ENCODE data around the gene DNAJB4.

Gene DNAJB4

DNA sequence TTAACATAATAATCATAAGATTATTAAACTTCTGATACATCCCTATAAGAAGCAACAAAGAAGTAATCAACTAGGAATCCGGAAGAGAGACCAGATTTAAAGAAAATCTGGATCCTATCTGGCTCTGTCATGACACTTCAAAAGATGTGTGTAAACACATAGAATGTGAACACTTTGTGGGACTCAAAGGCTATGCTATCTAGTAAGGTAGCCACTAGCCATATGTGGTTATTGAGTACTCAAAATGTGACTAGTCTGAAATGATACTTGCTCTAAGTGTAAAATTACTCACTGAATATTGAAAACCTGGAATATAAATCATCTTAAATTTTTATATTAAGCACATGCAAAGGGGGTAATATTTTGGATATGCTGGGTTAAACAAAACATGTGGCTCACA is 34.5 kb upstream of the DNAJB4 start:
- H3K9me3 ChIP-seq (ENCODE audit: control extremely low read depth in 1 of 5, control insufficient read depth in 4 of 5, insufficient read depth in 2 of 5, low read depth in 1 of 5, low read length in 4 of 5) = no peaks in the 10 kb centered on the region
- H3K27ac ChIP-seq (ENCODE audit: insufficient read depth in 1 of 2, low read depth in 1 of 2, low read length in 2 of 2, poor library complexity in 1 of 2, severe bottlenecking in 2 of 2) = no peak overlapping the region
- DNase-seq = no peak
- CTCF ChIA-PET = interaction anchor here (1.2 kb wide), 1 partner anchor 13 kb away, joined by 4 read pairs; no protein-coding TSS in a partner anchor
- H3K36me3 ChIP-seq (ENCODE audit: control insufficient read depth in 4 of 4, insufficient read depth in 4 of 4, low read length in 3 of 4) = peaks cover 22 to 62% (median 45%) of the 10 kb centered on the region in 4 experiments
- no peaks in the 10 kb centered on the region for H3K27me3 ChIP-seq (replicated peaks in 2 of 5; ENCODE audit: control insufficient read depth in 4 of 5, insufficient read depth in 5 of 5, low read length in 4 of 5)
- H3K4me1 ChIP-seq (ENCODE audit: control extremely low read depth in 1 of 4, control insufficient read depth in 4 of 4, insufficient read depth in 4 of 4, low read length in 3 of 4) = peaks cover 0 to 4% (median 2%) of the 10 kb centered on the region in 4 experiments
- H3K4me3 ChIP-seq (ENCODE audit: control insufficient read depth in 1 of 7, extremely low read depth in 1 of 7, insufficient read depth in 4 of 7, low read depth in 2 of 7, low read length in 6 of 7) = no peak overlapping the region
- WGBS (ENCODE audit: insufficient coverage) = no CpG with 5 or more reads among the region's 1 CpG
- POLR2A ChIA-PET = interaction anchor here (0.6 kb wide), 2 partner anchors 38 to 214 kb away, joined by 4 read pairs; no protein-coding TSS in a partner anchor

DNA sequence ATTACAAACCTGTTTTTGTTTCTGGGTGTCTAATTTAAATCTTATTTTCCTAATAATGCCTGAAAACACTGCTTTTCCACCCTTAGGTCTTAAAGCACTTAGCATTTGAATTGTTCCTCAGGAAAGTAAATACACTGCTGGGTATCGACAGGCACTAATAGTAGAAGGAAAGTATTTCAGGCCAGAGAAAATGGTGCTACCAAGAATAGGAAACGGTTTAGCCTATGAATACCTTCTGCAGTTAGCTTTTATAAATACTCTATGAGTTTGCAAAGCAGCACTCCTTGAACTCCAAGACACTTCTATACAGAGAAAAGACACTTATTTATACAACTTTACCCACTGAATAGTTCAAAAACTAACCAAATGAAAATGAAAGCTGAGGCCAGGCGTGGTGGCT is 32.7 kb upstream of the DNAJB4 start:
- peaks cover 16 to 55% (median 30%) of the 10 kb centered on the region in 4 experiments for H3K36me3 ChIP-seq (ENCODE audit: control insufficient read depth in 4 of 4, insufficient read depth in 4 of 4, low read length in 3 of 4)
- H3K9me3 ChIP-seq (ENCODE audit: control extremely low read depth in 1 of 5, control insufficient read depth in 4 of 5, insufficient read depth in 2 of 5, low read depth in 1 of 5, low read length in 4 of 5) = no peaks in the 10 kb centered on the region
- WGBS (ENCODE audit: insufficient coverage) = 88% methylated on average over 1 of the region's 3 CpGs
- CTCF ChIA-PET = interaction anchor here (0.7 kb wide), 1 partner anchor 29 kb away, joined by 3 read pairs; no protein-coding TSS in a partner anchor
- no peak for DNase-seq
- no peak overlapping the region for H3K4me3 ChIP-seq (ENCODE audit: control insufficient read depth in 1 of 7, extremely low read depth in 1 of 7, insufficient read depth in 4 of 7, low read depth in 2 of 7, low read length in 6 of 7)
- H3K27ac ChIP-seq (ENCODE audit: insufficient read depth in 1 of 2, low read depth in 1 of 2, low read length in 2 of 2, poor library complexity in 1 of 2, severe bottlenecking in 2 of 2) = no peak overlapping the region
- H3K27me3 ChIP-seq (replicated peaks in 2 of 5; ENCODE audit: control insufficient read depth in 4 of 5, insufficient read depth in 5 of 5, low read length in 4 of 5) = no peaks in the 10 kb centered on the region
- peaks cover 4 to 22% (median 15%) of the 10 kb centered on the region in 4 experiments for H3K4me1 ChIP-seq (ENCODE audit: control extremely low read depth in 1 of 4, control insufficient read depth in 4 of 4, insufficient read depth in 4 of 4, low read length in 3 of 4)
- POLR2A ChIA-PET = interaction anchor here (1.0 to 1.1 kb wide), 2 partner anchors 10 to 32 kb away, joined by 3 read pairs; partner anchors contain the start of gene DNAJB4

DNA sequence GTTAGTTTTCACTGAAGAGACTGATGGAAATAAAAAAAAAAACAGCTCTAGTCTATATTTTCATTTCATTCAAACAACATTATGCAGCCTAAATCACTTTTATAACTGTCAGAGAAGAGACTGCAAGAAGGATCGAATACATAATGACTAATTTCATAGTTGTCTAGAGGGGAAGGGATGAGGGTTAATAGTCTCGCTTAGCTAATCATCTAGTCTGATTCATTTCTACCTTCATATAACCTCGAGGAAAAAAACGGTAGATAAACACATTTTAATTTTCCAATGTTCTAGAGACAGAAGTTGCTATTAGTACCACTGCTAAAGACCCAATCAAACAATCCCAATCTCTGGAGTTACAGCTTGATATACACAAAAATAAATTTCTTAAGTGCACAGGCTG is 29.4 kb upstream of the DNAJB4 start:
- Histone ChIP-seq H3K27me3 (replicated peaks in 2 of 5; ENCODE audit: control insufficient read depth in 4 of 5, insufficient read depth in 5 of 5, low read length in 4 of 5) (no peaks in the 10 kb centered on the region), H3K9me3 (ENCODE audit: control extremely low read depth in 1 of 5, control insufficient read depth in 4 of 5, insufficient read depth in 2 of 5, low read depth in 1 of 5, low read length in 4 of 5) (no peaks in the 10 kb centered on the region), H3K36me3 (ENCODE audit: control insufficient read depth in 4 of 4, insufficient read depth in 4 of 4, low read length in 3 of 4) (peaks cover 2 to 25% (median 12%) of the 10 kb centered on the region in 4 experiments), H3K4me3 (ENCODE audit: control insufficient read depth in 1 of 7, extremely low read depth in 1 of 7, insufficient read depth in 4 of 7, low read depth in 2 of 7, low read length in 6 of 7) (peak overlapping the region in 4 of 7 experiments; percentile 33 to 100 (median 96)), H3K27ac (ENCODE audit: insufficient read depth in 1 of 2, low read depth in 1 of 2, low read length in 2 of 2, poor library complexity in 1 of 2, severe bottlenecking in 2 of 2) (no peak overlapping the region), H3K4me1 (ENCODE audit: control extremely low read depth in 1 of 4, control insufficient read depth in 4 of 4, insufficient read depth in 4 of 4, low read length in 3 of 4) (peaks cover 8 to 42% (median 24%) of the 10 kb centered on the region in 4 experiments)
- CTCF ChIA-PET = interaction anchor here (0.6 to 1.6 kb wide), 7 partner anchors 10 to 139 kb away, joined by 3 to 13 read pairs (median 3); partner anchors contain the start of gene DNAJB4
- WGBS (ENCODE audit: insufficient coverage) = no CpG with 5 or more reads among the region's 4 CpGs
- no peak for DNase-seq
- POLR2A ChIA-PET = interaction anchor here (1.2 to 1.6 kb wide), 2 partner anchors 19 to 29 kb away, joined by 4 to 5 read pairs; partner anchors contain the start of gene DNAJB4

GRCh38 chr1:77975907-77976306 is 28.8 kb upstream of the DNAJB4 start:
- H3K27me3 ChIP-seq (replicated peaks in 2 of 5; ENCODE audit: control insufficient read depth in 4 of 5, insufficient read depth in 5 of 5, low read length in 4 of 5) = no peaks in the 10 kb centered on the region
- no peak for DNase-seq
- peaks cover 8 to 46% (median 27%) of the 10 kb centered on the region in 4 experiments for H3K4me1 ChIP-seq (ENCODE audit: control extremely low read depth in 1 of 4, control insufficient read depth in 4 of 4, insufficient read depth in 4 of 4, low read length in 3 of 4)
- ChIA-PET CTCF (interaction anchor here (0.6 to 1.6 kb wide), 9 partner anchors 10 to 139 kb away, joined by 3 to 13 read pairs (median 3); partner anchors contain the start of gene DNAJB4), POLR2A (interaction anchor here (1.2 to 1.6 kb wide), 2 partner anchors 19 to 28 kb away, joined by 4 to 5 read pairs; partner anchors contain the start of gene DNAJB4)
- no peaks in the 10 kb centered on the region for H3K9me3 ChIP-seq (ENCODE audit: control extremely low read depth in 1 of 5, control insufficient read depth in 4 of 5, insufficient read depth in 2 of 5, low read depth in 1 of 5, low read length in 4 of 5)
- no CpG with 5 or more reads among the region's 2 CpGs for WGBS (ENCODE audit: insufficient coverage)
- H3K27ac ChIP-seq (ENCODE audit: insufficient read depth in 1 of 2, low read depth in 1 of 2, low read length in 2 of 2, poor library complexity in 1 of 2, severe bottlenecking in 2 of 2) = no peak overlapping the region
- peaks cover 2 to 21% (median 10%) of the 10 kb centered on the region in 4 experiments for H3K36me3 ChIP-seq (ENCODE audit: control insufficient read depth in 4 of 4, insufficient read depth in 4 of 4, low read length in 3 of 4)
- peak overlapping the region in 4 of 7 experiments; percentile 33 to 100 (median 96) for H3K4me3 ChIP-seq (ENCODE audit: control insufficient read depth in 1 of 7, extremely low read depth in 1 of 7, insufficient read depth in 4 of 7, low read depth in 2 of 7, low read length in 6 of 7)

- ChIA-PET CTCF (interaction anchor here (0.7 to 2.3 kb wide), 7 partner anchors 8 to 139 kb away, joined by 3 to 13 read pairs (median 4); partner anchors contain the start of gene DNAJB4), POLR2A (interaction anchor here (1.2 to 1.6 kb wide), 2 partner anchors 20 to 28 kb away, joined by 4 to 5 read pairs; partner anchors contain the start of gene DNAJB4)
- Histone ChIP-seq H3K4me1 (ENCODE audit: control extremely low read depth in 1 of 4, control insufficient read depth in 4 of 4, insufficient read depth in 4 of 4, low read length in 3 of 4) (peaks cover 8 to 46% (median 29%) of the 10 kb centered on the region in 4 experiments), H3K36me3 (ENCODE audit: control insufficient read depth in 4 of 4, insufficient read depth in 4 of 4, low read length in 3 of 4) (peaks cover 2 to 18% (median 9%) of the 10 kb centered on the region in 4 experiments), H3K4me3 (ENCODE audit: control insufficient read depth in 1 of 7, extremely low read depth in 1 of 7, insufficient read depth in 4 of 7, low read depth in 2 of 7, low read length in 6 of 7) (peak overlapping the region in 6 of 7 experiments; percentile 16 to 100 (median 96)), H3K27ac (ENCODE audit: insufficient read depth in 1 of 2, low read depth in 1 of 2, low read length in 2 of 2, poor library complexity in 1 of 2, severe bottlenecking in 2 of 2) (peak overlapping the region in 1 of 2 experiments; percentile 99), H3K27me3 (replicated peaks in 2 of 5; ENCODE audit: control insufficient read depth in 4 of 5, insufficient read depth in 5 of 5, low read length in 4 of 5) (no peaks in the 10 kb centered on the region), H3K9me3 (ENCODE audit: control extremely low read depth in 1 of 5, control insufficient read depth in 4 of 5, insufficient read depth in 2 of 5, low read depth in 1 of 5, low read length in 4 of 5) (no peaks in the 10 kb centered on the region)
- no peak for DNase-seq
- WGBS (ENCODE audit: insufficient coverage) = 96% methylated on average over 13 of the region's 13 CpGs
Measured at GRCh38 chr1:77976433-77977076, 28.2 kb upstream of the DNAJB4 start.

GRCh38 chr1:77977989-77978292 is 26.8 kb upstream of the DNAJB4 start:
- Histone ChIP-seq H3K36me3 (ENCODE audit: control insufficient read depth in 4 of 4, insufficient read depth in 4 of 4, low read length in 3 of 4) (peaks cover 2 to 17% (median 6%) of the 10 kb centered on the region in 4 experiments), H3K9me3 (ENCODE audit: control extremely low read depth in 1 of 5, control insufficient read depth in 4 of 5, insufficient read depth in 2 of 5, low read depth in 1 of 5, low read length in 4 of 5) (no peaks in the 10 kb centered on the region), H3K4me1 (ENCODE audit: control extremely low read depth in 1 of 4, control insufficient read depth in 4 of 4, insufficient read depth in 4 of 4, low read length in 3 of 4) (peaks cover 8 to 46% (median 29%) of the 10 kb centered on the region in 4 experiments), H3K27ac (ENCODE audit: insufficient read depth in 1 of 2, low read depth in 1 of 2, low read length in 2 of 2, poor library complexity in 1 of 2, severe bottlenecking in 2 of 2) (peak overlapping the region; percentile 99), H3K4me3 (ENCODE audit: control insufficient read depth in 1 of 7, extremely low read depth in 1 of 7, insufficient read depth in 4 of 7, low read depth in 2 of 7, low read length in 6 of 7) (peak overlapping the region in 6 of 7 experiments; percentile 88 to 100 (median 96)), H3K27me3 (replicated peaks in 2 of 5; ENCODE audit: control insufficient read depth in 4 of 5, insufficient read depth in 5 of 5, low read length in 4 of 5) (no peaks in the 10 kb centered on the region)
- ChIA-PET CTCF (interaction anchor here (1.2 to 2.3 kb wide), 6 partner anchors 9 to 136 kb away, joined by 4 to 9 read pairs (median 6); partner anchors contain the start of gene DNAJB4), POLR2A (interaction anchor here (1.3 to 3.0 kb wide), 2 partner anchors 9 to 27 kb away, joined by 4 to 54 read pairs; partner anchors contain the start of gene DNAJB4)
- 2% methylated on average over 5 of the region's 5 CpGs for WGBS (ENCODE audit: insufficient coverage)
- no peak for DNase-seq
